ENCODE data around the gene SUGCT. TPM values are rescaled to one million over a fixed set of nuclear protein-coding genes. Genes with fewer than 3 reads are reported as not detected.

The SUGCT gene
- total RNA-seq, 1 donor from 2014 or later: 1.6 TPM

GRCh38 chr7:40507166-40507565 lies 372.4 kb downstream of the SUGCT start:
- Mint-ChIP-seq H3K4me1 (ENCODE audit: unreplicated experiment) (no peaks in the 10 kb centered on the region), H3K27me3 (ENCODE audit: unreplicated experiment) (no peaks in the 10 kb centered on the region), H3K36me3 (ENCODE audit: low read depth, unreplicated experiment) (no peaks in the 10 kb centered on the region), H3K9me3 (ENCODE audit: unreplicated experiment) (no peaks in the 10 kb centered on the region), H3K4me3 (ENCODE audit: unreplicated experiment) (no peak overlapping the region), H3K27ac (ENCODE audit: unreplicated experiment) (no peak overlapping the region)
- no peak for DNase-seq (ENCODE audit: low spot score)
- TF ChIP-seq CTCF (IDR thresholded peaks at IDR 0.05; ENCODE audit: unreplicated experiment): peak; percentile 59

- Mint-ChIP-seq H3K9me3 (ENCODE audit: unreplicated experiment) (no peaks in the 10 kb centered on the region), H3K4me3 (ENCODE audit: unreplicated experiment) (no peak overlapping the region), H3K4me1 (ENCODE audit: unreplicated experiment) (no peaks in the 10 kb centered on the region), H3K27me3 (ENCODE audit: unreplicated experiment) (no peaks in the 10 kb centered on the region), H3K36me3 (ENCODE audit: low read depth, unreplicated experiment) (no peaks in the 10 kb centered on the region), H3K27ac (ENCODE audit: unreplicated experiment) (no peak overlapping the region)
- TF ChIP-seq CTCF (IDR thresholded peaks at IDR 0.05; ENCODE audit: unreplicated experiment): no peak
- DNase-seq (ENCODE audit: low spot score): no peak
These were observed 374.6 kb downstream of the SUGCT start for GRCh38 chr7:40509287-40509996.

- no peak for DNase-seq (ENCODE audit: low spot score)
- H3K4me1 Mint-ChIP-seq (ENCODE audit: unreplicated experiment): no peaks in the 10 kb centered on the region
- no peak overlapping the region for H3K4me3 Mint-ChIP-seq (ENCODE audit: unreplicated experiment)
- no peak overlapping the region for H3K27ac Mint-ChIP-seq (ENCODE audit: unreplicated experiment)
- no peaks in the 10 kb centered on the region for H3K9me3 Mint-ChIP-seq (ENCODE audit: unreplicated experiment)
- no peaks in the 10 kb centered on the region for H3K36me3 Mint-ChIP-seq (ENCODE audit: low read depth, unreplicated experiment)
- H3K27me3 Mint-ChIP-seq (ENCODE audit: unreplicated experiment): no peaks in the 10 kb centered on the region
- TF ChIP-seq CTCF (IDR thresholded peaks at IDR 0.05; ENCODE audit: unreplicated experiment): no peak
These were observed 381.6 kb downstream of the SUGCT start for GRCh38 chr7:40516376-40516775.

- Mint-ChIP-seq H3K27me3 (ENCODE audit: unreplicated experiment) (no peaks in the 10 kb centered on the region), H3K9me3 (ENCODE audit: unreplicated experiment) (no peaks in the 10 kb centered on the region), H3K4me1 (ENCODE audit: unreplicated experiment) (no peaks in the 10 kb centered on the region), H3K27ac (ENCODE audit: unreplicated experiment) (no peak overlapping the region), H3K36me3 (ENCODE audit: low read depth, unreplicated experiment) (no peaks in the 10 kb centered on the region), H3K4me3 (ENCODE audit: unreplicated experiment) (no peak overlapping the region)
- no peak for DNase-seq (ENCODE audit: low spot score)
- TF ChIP-seq CTCF (IDR thresholded peaks at IDR 0.05; ENCODE audit: unreplicated experiment): no peak
These were observed 384.2 kb downstream of the SUGCT start for GRCh38 chr7:40519009-40519408.

GRCh38 chr7:40520986-40521738 lies 386.4 kb downstream of the SUGCT start:
- H3K27me3 Mint-ChIP-seq (ENCODE audit: unreplicated experiment): no peaks in the 10 kb centered on the region
- no peak overlapping the region for H3K4me3 Mint-ChIP-seq (ENCODE audit: unreplicated experiment)
- no peak for DNase-seq (ENCODE audit: low spot score)
- no peak overlapping the region for H3K27ac Mint-ChIP-seq (ENCODE audit: unreplicated experiment)
- no peaks in the 10 kb centered on the region for H3K36me3 Mint-ChIP-seq (ENCODE audit: low read depth, unreplicated experiment)
- no peaks in the 10 kb centered on the region for H3K4me1 Mint-ChIP-seq (ENCODE audit: unreplicated experiment)
- H3K9me3 Mint-ChIP-seq (ENCODE audit: unreplicated experiment): no peaks in the 10 kb centered on the region
- no peak for TF ChIP-seq CTCF (IDR thresholded peaks at IDR 0.05; ENCODE audit: unreplicated experiment)

Data from endothelial cell (in vitro differentiated cells).